ENCODE measurements around the gene RIOX2.

- TF ChIP-seq CTCF (IDR thresholded peaks at IDR 0.05; ENCODE audit: insufficient read depth, low read depth, low read length) (no peak), EZH2 (IDR thresholded peaks at IDR 0.05; ENCODE audit: insufficient read depth, low read length) (no peak)
Observed at GRCh38 chr3:98014268-98014585, 42.0 kb upstream of the RIOX2 start.
